Panc1 (cell line): ENCODE data around the gene SLC46A2. TPM values are rescaled to one million over a fixed set of nuclear protein-coding genes. Genes with fewer than 3 reads are reported as not detected.

Experiments
- ATAC-seq: fragments of 200-7000 bp; cut with Tn5 transposase; 2 replicates; pipeline ENCODE4 v1.9.1; 2020; ENCODE audit warnings: mild to moderate bottlenecking, moderate library complexity
- BruUV-seq: library from RNA; stranded (reverse); fragments of 400-500 nt; replicated peaks from 2 replicates; lab custom pipeline; 2021; lab: Mats Ljungman, UMichigan
- CTCF ChIA-PET: fragments of 300-600 bp; sonication (Branson Sonifier 250); formaldehyde crosslinking; loops from one replicate; lab custom pipeline; 2022; ENCODE audit warnings: antibody characterized with exemption; lab: Charles Lee
- POLR2A ChIA-PET: fragments of 300-600 bp; sonication (Branson Sonifier 250); formaldehyde crosslinking; loops from one replicate; lab custom pipeline; 2022; ENCODE audit warnings: antibody characterized with exemption; lab: Charles Lee
- DNase-seq: peaks from one replicate; pipeline ENCODE4 v3.0.0-alpha.2; 2010; ENCODE audit warnings: low read depth, low spot score
- H3K27ac ChIP-seq: 2 replicates; pipeline ENCODE4 v1.5.1; 2011; ENCODE audit warnings: mild to moderate bottlenecking, low read length, inconsistent platforms
- H3K27me3 ChIP-seq: fragments of 200-500 bp; sonication (Bioruptor generic); 2 replicates; pipeline ENCODE4 v1.6.0; 2014; ENCODE audit warnings: low read length, inconsistent platforms; ENCODE audit not compliant: control insufficient read depth, insufficient read depth
- H3K36me3 ChIP-seq: fragments of 200-500 bp; sonication (Bioruptor generic); 2 replicates; pipeline ENCODE4 v1.5.1; 2014; ENCODE audit warnings: inconsistent platforms, mild to moderate bottlenecking, low read length, moderate library complexity; ENCODE audit not compliant: control insufficient read depth, insufficient read depth
- H3K4me1 ChIP-seq: 2 replicates; pipeline ENCODE4 v1.5.1; 2011; ENCODE audit warnings: inconsistent platforms, mild to moderate bottlenecking, low read length, moderate library complexity; ENCODE audit not compliant: control insufficient read depth, insufficient read depth
- H3K4me3 ChIP-seq, 2 experiments: 2 replicates each; pipeline ENCODE4 v1.5.1; 2011 to 2012; ENCODE audit warnings: low read depth in 2 of 2, low read length in 2 of 2, mild to moderate bottlenecking in 2 of 2, inconsistent platforms in 1 of 2, moderate library complexity in 1 of 2
- H3K9me3 ChIP-seq: fragments of 200-500 bp; sonication (Bioruptor generic); 2 replicates; pipeline ENCODE4 v1.5.1; 2014; ENCODE audit warnings: low read depth, mild to moderate bottlenecking, inconsistent platforms, low read length, moderate library complexity; ENCODE audit not compliant: control insufficient read depth, insufficient read depth
- CTCF ChIP-seq: fragments of 450-650 bp; IDR thresholded peaks from 2 replicates; pipeline ENCODE4 v1.5.1; 2017; ENCODE audit warnings: mild to moderate bottlenecking
- POLR2AphosphoS5 ChIP-seq: IDR thresholded peaks from 2 replicates; pipeline ENCODE4 v1.6.1; 2012; ENCODE audit warnings: mild to moderate bottlenecking, low read depth, low read length, moderate library complexity
- REST ChIP-seq, 2 experiments: IDR thresholded peaks; 2 replicates each; pipeline ENCODE4 v1.6.1; 2011 to 2012; ENCODE audit warnings: low read depth in 2 of 2, control low read depth in 1 of 2, low read length in 1 of 2, mild to moderate bottlenecking in 1 of 2, moderate library complexity in 1 of 2; ENCODE audit not compliant: insufficient read depth in 1 of 2
- SIN3A ChIP-seq: IDR thresholded peaks from 2 replicates; pipeline ENCODE4 v1.6.1; 2012; ENCODE audit warnings: low read depth, mild to moderate bottlenecking, low read length, moderate library complexity, borderline replicate concordance; ENCODE audit not compliant: insufficient read depth
- TCF7L2 ChIP-seq: IDR thresholded peaks from 2 replicates; pipeline ENCODE4 v1.6.1; 2011; ENCODE audit warnings: mild to moderate bottlenecking, low read depth, low read length, inconsistent platforms
- in situ Hi-C: cut with HindIII; loops from 2 replicates; pipeline ENCODE4 v1.10.0; 2016; ENCODE audit warnings: low sequenced_read_pairs, low pct_unique_long_range_greater_than_20kb
- intact Hi-C: fragments of 100-400 bp; cut with micrococcal nuclease; formaldehyde crosslinking; loops from one replicate; pipeline ENCODE4 v1.10.0; 2022; ENCODE audit not compliant: unreplicated experiment
- total RNA-seq: library from RNA; stranded (reverse); gene quantifications from one replicate; pipeline ENCODE4 v1.2.1, GENCODE V29; 2021; ENCODE audit not compliant: unreplicated experiment

SLC46A2 gene
- total RNA-seq, 1 experiment from 2014 or later = not detected

GRCh38 chr9:112836394-112836793, 54.3 kb downstream of the SLC46A2 start:
- intact Hi-C loops (no loop called here), in situ Hi-C loops (no loop called here)
- CTCF ChIA-PET = no interaction called here
- no peak for ATAC-seq
- BruUV-seq = no TSS peak
- no peak overlapping the region for H3K27ac ChIP-seq
- H3K4me1 ChIP-seq = no peaks in the 10 kb centered on the region
- TF ChIP-seq REST (IDR thresholded peaks at IDR 0.05; ENCODE audit: insufficient read depth in 1 of 2, low read depth in 2 of 2, low read length in 1 of 2) = no peak
- TF ChIP-seq CTCF = no peak
- no peak for TF ChIP-seq POLR2AphosphoS5
- no peak for TF ChIP-seq TCF7L2
- TF ChIP-seq SIN3A = no peak
- POLR2A ChIA-PET = no interaction called here
- no peaks in the 10 kb centered on the region for H3K36me3 ChIP-seq
- no peaks in the 10 kb centered on the region for H3K9me3 ChIP-seq
- no peak for DNase-seq
- H3K4me3 ChIP-seq = no peak overlapping the region
- H3K27me3 ChIP-seq = no peaks in the 10 kb centered on the region

- no peaks in the 10 kb centered on the region for H3K27me3 ChIP-seq
- ATAC-seq (no peak), DNase-seq (no peak)
- in situ Hi-C loops (no loop called here), intact Hi-C loops (no loop called here)
- BruUV-seq = no TSS peak
- no peaks in the 10 kb centered on the region for H3K4me1 ChIP-seq
- H3K27ac ChIP-seq = no peak overlapping the region
- TF ChIP-seq POLR2AphosphoS5 = no peak
- no peak for TF ChIP-seq REST (IDR thresholded peaks at IDR 0.05; ENCODE audit: insufficient read depth in 1 of 2, low read depth in 2 of 2, low read length in 1 of 2)
- TF ChIP-seq SIN3A = no peak
- no peak for TF ChIP-seq TCF7L2
- TF ChIP-seq CTCF = no peak
- no peak overlapping the region for H3K4me3 ChIP-seq
- H3K9me3 ChIP-seq = no peaks in the 10 kb centered on the region
- ChIA-PET CTCF (no interaction called here), POLR2A (interaction anchor here (0.5 kb wide), 1 partner anchor 138 kb away, joined by 14 read pairs; no protein-coding TSS in a partner anchor)
- H3K36me3 ChIP-seq = no peaks in the 10 kb centered on the region
Measured at GRCh38 chr9:112833081-112833480, 57.6 kb downstream of the SLC46A2 start.
